ENCODE data around the gene PLXNA3.

The PLXNA3 gene

GRCh38 chrX:154436374-154436982 lies 21.6 kb upstream of the PLXNA3 start:
- peak; percentile 52 for DNase-seq

- peak; percentile 54 for DNase-seq
Measured at GRCh38 chrX:154436983-154437752, 20.9 kb upstream of the PLXNA3 start, which contains the start of gene GDI1. Gene GDI1 (plus strand): TSS chrX:154437154. CDS start chrX:154437255, 101 bp downstream.

GRCh38 chrX:154437971-154438893 lies 19.8 kb upstream of the PLXNA3 start:
- DNase-seq = no peak

GRCh38 chrX:154439841-154440240 lies 18.2 kb upstream of the PLXNA3 start:
- no peak for DNase-seq

GRCh38 chrX:154440623-154441357 lies 17.3 kb upstream of the PLXNA3 start:
- DNase-seq = no peak

GRCh38 chrX:154441564-154441963 lies 16.5 kb upstream of the PLXNA3 start:
- no peak for DNase-seq

GRCh38 chrX:154441984-154442707 lies 15.9 kb upstream of the PLXNA3 start:
- DNase-seq = no peak

- no peak for DNase-seq
Measured at GRCh38 chrX:154443479-154443910, 14.6 kb upstream of the PLXNA3 start.

- DNase-seq = peak; percentile 72
Measured at GRCh38 chrX:154443992-154444754, 13.9 kb upstream of the PLXNA3 start, which contains the start of gene FAM50A. Gene FAM50A (plus strand): TSS chrX:154444141. CDS start chrX:154444236, 95 bp downstream.

- no peak for DNase-seq
Measured at GRCh38 chrX:154444755-154445246, 13.3 kb upstream of the PLXNA3 start.

- DNase-seq = no peak
Measured at GRCh38 chrX:154445776-154446175, 12.3 kb upstream of the PLXNA3 start.

GRCh38 chrX:154446430-154446829 lies 11.7 kb upstream of the PLXNA3 start:
- DNase-seq = no peak

- no peak for DNase-seq
Measured at GRCh38 chrX:154448484-154448883, 9.6 kb upstream of the PLXNA3 start.

- no peak for DNase-seq
Measured at GRCh38 chrX:154449618-154450017, 8.5 kb upstream of the PLXNA3 start.

- DNase-seq = no peak
Measured at GRCh38 chrX:154450312-154450711, 7.8 kb upstream of the PLXNA3 start.

GRCh38 chrX:154452823-154453222 lies 5.3 kb upstream of the PLXNA3 start:
- DNase-seq = no peak

- peak; percentile 36 for DNase-seq
Measured at GRCh38 chrX:154457491-154458115, 478 bp upstream of the PLXNA3 start.

GRCh38 chrX:154458954-154459778 lies 1.1 kb downstream of the PLXNA3 start:
- DNase-seq = no peak

GRCh38 chrX:154459832-154460231 lies 1.8 kb downstream of the PLXNA3 start:
- DNase-seq = no peak
